ENCODE measurements around the gene SLC25A41. TPM values are rescaled to one million over a fixed set of nuclear protein-coding genes. Genes with fewer than 3 reads are reported as not detected.

The SLC25A41 gene
- polyA plus RNA-seq, 3 donors = not detected

- intact Hi-C loops (cut with micrococcal nuclease) = loop anchor here (10.0 kb wide), 2 partner anchors 46 to 694 kb away; partner anchors contain the start of genes HSD11B1L (in 1 of the 2), KHSRP (in 1 of the 2) and MICOS13 (in 1 of the 2)
- H3K4me3 ChIP-seq (replicated peaks in 1 of 3; ENCODE audit: low read depth in 2 of 3, low read length in 3 of 3) = no peak overlapping the region
- H3K9me3 Mint-ChIP-seq = peaks cover 0 to 12% (median 3%) of the 10 kb centered on the region in 7 donors
- H3K9me3 ChIP-seq (replicated peaks in 1 of 2; ENCODE audit: control insufficient read depth in 1 of 2, insufficient read depth in 1 of 2, low read length in 2 of 2) = no peaks in the 10 kb centered on the region
- no peak for TF ChIP-seq CTCF (IDR thresholded peaks at IDR 0.05)
- H3K4me1 ChIP-seq (ENCODE audit: control insufficient read depth in 1 of 2, insufficient read depth in 2 of 2, low read length in 2 of 2) = peaks cover 5 to 6% of the 10 kb centered on the region in 2 donors
- no peak overlapping the region for H3K27ac Mint-ChIP-seq
- peaks cover 4% of the 10 kb centered on the region for H3K4me1 Mint-ChIP-seq
- H3K36me3 Mint-ChIP-seq = peaks cover 48 to 66% of the 10 kb centered on the region in 2 donors
- DNase-seq = no peak
- H3K27me3 ChIP-seq (ENCODE audit: control insufficient read depth in 2 of 2, insufficient read depth in 2 of 2, low read length in 2 of 2) = no peaks in the 10 kb centered on the region
- no peak overlapping the region for H3K4me3 Mint-ChIP-seq
- no peaks in the 10 kb centered on the region for H3K79me2 ChIP-seq (ENCODE audit: insufficient read depth, low read length)
- no peak overlapping the region for H2AFZ ChIP-seq (ENCODE audit: insufficient read depth, low read depth, low read length, poor library complexity, severe bottlenecking)
- H3K27ac ChIP-seq (ENCODE audit: low read depth in 1 of 2, low read length in 2 of 2) = no peak overlapping the region
- H3K9ac ChIP-seq (ENCODE audit: insufficient read depth, low read length, poor library complexity, severe bottlenecking) = no peak overlapping the region
- H3K27me3 Mint-ChIP-seq (ENCODE audit: low read depth in 3 of 3) = peaks cover 0 to 2% (median 0%) of the 10 kb centered on the region in 3 donors
- no peak overlapping the region for H3K4me2 ChIP-seq (replicated peaks; ENCODE audit: extremely low read depth, low read length, poor library complexity, severe bottlenecking)
- H4K20me1 ChIP-seq (ENCODE audit: insufficient read depth, low read length) = no peaks in the 10 kb centered on the region
- peaks cover 45 to 61% of the 10 kb centered on the region in 2 donors for H3K36me3 ChIP-seq (replicated peaks in 1 of 2; ENCODE audit: control insufficient read depth in 1 of 2, insufficient read depth in 2 of 2, low read length in 2 of 2)
- WGBS (ENCODE audit: insufficient coverage) = 100% methylated on average over 2 of the region's 9 CpGs
These were observed 55.1 kb downstream of the SLC25A41 start for GRCh38 chr19:6378486-6378885.

- intact Hi-C loops (cut with micrococcal nuclease) = loop anchor here (10.0 kb wide), 2 partner anchors 47 to 693 kb away; partner anchors contain the start of genes HSD11B1L (in 1 of the 2), KHSRP (in 1 of the 2) and MICOS13 (in 1 of the 2)
- no peak overlapping the region for H3K4me3 Mint-ChIP-seq
- Histone ChIP-seq H3K4me1 (ENCODE audit: control insufficient read depth in 1 of 2, insufficient read depth in 2 of 2, low read length in 2 of 2) (peaks cover 6 to 7% of the 10 kb centered on the region in 2 donors), H3K27ac (ENCODE audit: low read depth in 1 of 2, low read length in 2 of 2) (no peak overlapping the region), H3K9ac (ENCODE audit: insufficient read depth, low read length, poor library complexity, severe bottlenecking) (no peak overlapping the region), H3K79me2 (ENCODE audit: insufficient read depth, low read length) (no peaks in the 10 kb centered on the region), H3K9me3 (replicated peaks in 1 of 2; ENCODE audit: control insufficient read depth in 1 of 2, insufficient read depth in 1 of 2, low read length in 2 of 2) (no peaks in the 10 kb centered on the region), H2AFZ (ENCODE audit: insufficient read depth, low read depth, low read length, poor library complexity, severe bottlenecking) (no peak overlapping the region), H3K27me3 (ENCODE audit: control insufficient read depth in 2 of 2, insufficient read depth in 2 of 2, low read length in 2 of 2) (no peaks in the 10 kb centered on the region), H3K4me2 (replicated peaks; ENCODE audit: extremely low read depth, low read length, poor library complexity, severe bottlenecking) (no peak overlapping the region), H3K4me3 (replicated peaks in 1 of 3; ENCODE audit: low read depth in 2 of 3, low read length in 3 of 3) (no peak overlapping the region), H3K36me3 (replicated peaks in 1 of 2; ENCODE audit: control insufficient read depth in 1 of 2, insufficient read depth in 2 of 2, low read length in 2 of 2) (peaks cover 41 to 57% of the 10 kb centered on the region in 2 donors), H4K20me1 (ENCODE audit: insufficient read depth, low read length) (no peaks in the 10 kb centered on the region)
- no peak for TF ChIP-seq CTCF (IDR thresholded peaks at IDR 0.05)
- H3K36me3 Mint-ChIP-seq = peaks cover 44 to 62% of the 10 kb centered on the region in 2 donors
- peaks cover 0 to 12% (median 3%) of the 10 kb centered on the region in 7 donors for H3K9me3 Mint-ChIP-seq
- peaks cover 6% of the 10 kb centered on the region for H3K4me1 Mint-ChIP-seq
- H3K27ac Mint-ChIP-seq = no peak overlapping the region
- no peak for DNase-seq
- H3K27me3 Mint-ChIP-seq (ENCODE audit: low read depth in 3 of 3) = peaks cover 0 to 2% (median 0%) of the 10 kb centered on the region in 3 donors
- WGBS (ENCODE audit: insufficient coverage) = 97% methylated on average over 5 of the region's 6 CpGs
These were observed 55.5 kb downstream of the SLC25A41 start for GRCh38 chr19:6378041-6378440.

All from CD14-positive monocyte (primary cell).